Hippocampal formation (tissue), 2 donors: ENCODE measurements around the gene C17orf107.

Source experiments
- DNase-seq, 2 donors: peaks; one replicate each; lab custom pipeline; 2025; lab: John Stamatoyannopoulos, UW

C17orf107 gene

DNA sequence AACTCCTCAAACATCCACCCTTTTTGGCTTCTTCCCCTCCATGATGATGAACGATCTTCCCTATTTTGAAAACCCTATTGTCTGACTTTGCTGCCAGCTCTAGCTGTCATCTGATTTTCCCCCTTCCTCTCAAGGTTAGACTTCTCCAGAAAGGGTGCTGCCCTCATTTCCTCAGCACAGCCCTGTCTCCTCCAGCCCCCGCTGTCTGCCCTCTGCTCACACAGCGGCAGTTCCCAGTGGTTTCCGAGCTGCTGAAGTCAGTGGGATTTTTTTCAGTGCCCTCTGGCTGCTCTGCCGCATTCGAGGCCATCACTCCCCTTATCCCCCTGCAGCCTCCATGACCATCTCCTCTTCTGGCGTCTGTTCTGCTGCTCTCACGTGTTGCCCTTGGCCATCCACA, 26.6 kb upstream of the C17orf107 start:
- peak; percentile 32 to 46 for DNase-seq

DNA sequence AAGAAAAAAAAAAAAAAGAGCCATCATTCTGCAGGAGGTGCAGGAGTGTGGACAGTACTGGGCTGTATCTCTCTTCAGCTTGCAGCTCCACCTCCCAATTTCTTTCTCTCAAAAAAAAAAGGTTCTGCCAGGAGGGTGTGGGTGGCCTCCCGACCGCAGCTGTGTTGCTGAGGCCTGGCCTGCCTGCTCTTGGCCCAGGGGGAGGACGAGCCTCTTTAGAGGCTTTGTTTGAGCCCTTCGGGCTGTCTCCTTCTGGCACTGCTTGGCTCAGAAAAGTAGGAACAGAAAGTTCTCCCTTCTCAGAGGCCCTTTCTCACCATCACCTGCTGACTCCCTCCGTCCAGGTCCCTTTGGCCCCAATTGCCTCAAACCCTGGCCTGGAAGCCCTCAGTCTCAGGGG, 22.2 kb upstream of the C17orf107 start:
- peak; percentile 56 to 62 for DNase-seq

DNA sequence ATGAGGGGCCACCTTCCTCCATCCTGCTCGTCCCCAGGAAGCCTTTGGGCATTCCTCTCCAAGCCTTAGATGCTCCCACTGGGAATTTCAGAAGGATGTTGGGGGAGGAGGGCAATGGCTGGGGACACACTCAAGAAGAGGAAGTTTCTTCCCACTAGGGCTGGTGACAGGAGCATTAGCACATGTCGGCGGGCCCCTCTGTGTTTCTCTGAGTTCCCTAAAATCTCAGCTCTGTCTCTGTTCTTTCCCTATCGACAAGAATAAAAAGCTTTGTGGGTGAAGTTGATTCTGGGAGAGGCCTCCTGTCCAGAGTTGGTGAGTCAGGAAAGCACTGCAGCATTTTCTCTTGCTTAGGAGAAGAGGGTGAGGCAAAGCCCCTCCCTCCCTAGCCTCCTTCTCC, 19.7 kb upstream of the C17orf107 start:
- no peak for DNase-seq

DNA sequence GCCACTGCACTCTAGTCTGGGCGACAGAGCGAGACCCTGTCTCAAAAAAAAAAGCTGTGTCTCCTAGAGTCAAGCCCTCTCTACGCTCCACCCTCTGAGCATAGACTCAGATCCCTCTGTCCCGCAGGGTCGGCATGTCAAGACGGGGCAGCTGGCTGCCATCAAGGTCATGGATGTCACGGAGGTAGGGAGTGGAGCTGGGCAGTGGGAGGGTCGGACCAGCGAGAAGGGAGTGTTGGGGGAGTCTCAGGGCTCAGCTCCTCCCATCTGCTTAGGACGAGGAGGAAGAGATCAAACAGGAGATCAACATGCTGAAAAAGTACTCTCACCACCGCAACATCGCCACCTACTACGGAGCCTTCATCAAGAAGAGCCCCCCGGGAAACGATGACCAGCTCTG, 18.5 kb upstream of the C17orf107 start:
- DNase-seq = no peak

DNA sequence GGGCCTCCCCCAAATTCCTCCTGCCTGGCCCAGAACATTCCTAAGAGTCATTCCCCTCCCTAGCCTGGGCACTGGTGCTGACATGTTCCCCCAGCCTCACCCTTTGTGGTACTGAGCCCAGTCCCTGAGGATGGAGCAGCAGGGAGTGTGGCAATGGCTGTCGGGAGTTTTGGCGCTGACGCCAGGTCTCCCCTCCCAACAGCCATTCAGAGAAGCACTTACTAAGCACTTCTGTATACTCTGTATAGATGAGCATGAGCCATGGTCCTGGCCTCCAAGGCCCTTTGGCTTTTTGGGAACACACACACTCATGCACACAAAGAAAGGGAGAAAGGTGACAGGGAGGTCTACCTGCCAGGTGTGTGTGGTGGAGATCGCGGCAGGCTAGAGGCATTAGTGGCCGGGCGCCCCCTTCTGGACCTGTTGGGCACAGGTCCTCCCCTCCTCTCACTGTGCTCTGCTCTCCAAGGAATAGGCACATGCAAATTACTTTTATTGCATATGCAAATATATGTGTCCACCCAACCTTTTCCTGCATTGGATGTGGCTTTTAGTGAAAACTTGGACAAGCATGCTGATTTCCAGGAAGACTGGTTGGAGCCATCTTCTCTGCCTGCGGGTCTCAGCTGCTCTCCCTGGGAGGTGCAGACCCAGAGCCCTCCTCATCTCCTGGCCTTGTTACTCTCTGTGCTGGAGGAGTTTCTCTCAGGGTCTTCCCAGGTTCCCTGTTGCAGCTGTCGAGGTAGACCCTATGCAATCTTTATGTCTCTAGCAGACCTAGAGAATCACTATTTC, 17.4 kb upstream of the C17orf107 start:
- peak; percentile 54 to 61 for DNase-seq

DNA sequence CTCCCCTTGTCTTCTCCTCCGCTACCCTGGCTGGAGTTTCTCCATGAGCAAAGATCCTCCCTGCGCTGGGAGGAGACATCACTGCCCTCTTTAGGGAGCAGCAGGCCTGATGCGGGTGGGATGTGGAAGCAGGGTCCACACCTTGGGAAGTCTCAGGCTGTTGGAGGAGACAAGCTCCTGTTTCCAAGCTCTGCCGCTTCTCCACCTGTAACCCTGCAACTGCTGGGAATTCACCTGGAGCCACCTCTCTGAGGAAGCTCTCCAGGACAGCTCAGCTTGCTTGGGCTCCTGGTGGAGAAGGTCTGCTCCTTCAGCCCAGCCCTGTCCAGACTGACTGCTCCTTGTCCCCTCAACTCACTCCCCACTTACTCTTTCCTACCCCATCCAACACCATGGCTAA, 14.8 kb upstream of the C17orf107 start:
- no peak for DNase-seq

DNA sequence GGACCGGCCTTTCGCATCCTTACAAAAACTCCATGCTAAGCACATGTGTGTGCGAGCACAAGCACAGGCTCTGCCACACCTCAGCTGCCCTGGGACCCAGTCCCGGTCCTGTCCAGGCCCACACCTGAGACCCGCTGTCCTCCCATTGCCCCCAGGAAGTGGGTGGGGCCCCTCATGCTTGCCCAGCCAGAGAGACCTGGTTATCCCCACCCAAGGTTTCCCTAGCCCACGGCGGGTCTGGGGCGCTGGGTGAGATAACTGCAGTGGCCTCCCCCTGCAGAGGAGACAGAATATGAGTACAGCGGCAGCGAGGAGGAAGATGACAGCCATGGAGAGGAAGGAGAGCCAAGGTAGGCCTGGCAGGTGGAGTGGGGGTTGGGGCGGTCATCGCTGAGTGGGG, 12.5 kb upstream of the C17orf107 start:
- DNase-seq = no peak

DNA sequence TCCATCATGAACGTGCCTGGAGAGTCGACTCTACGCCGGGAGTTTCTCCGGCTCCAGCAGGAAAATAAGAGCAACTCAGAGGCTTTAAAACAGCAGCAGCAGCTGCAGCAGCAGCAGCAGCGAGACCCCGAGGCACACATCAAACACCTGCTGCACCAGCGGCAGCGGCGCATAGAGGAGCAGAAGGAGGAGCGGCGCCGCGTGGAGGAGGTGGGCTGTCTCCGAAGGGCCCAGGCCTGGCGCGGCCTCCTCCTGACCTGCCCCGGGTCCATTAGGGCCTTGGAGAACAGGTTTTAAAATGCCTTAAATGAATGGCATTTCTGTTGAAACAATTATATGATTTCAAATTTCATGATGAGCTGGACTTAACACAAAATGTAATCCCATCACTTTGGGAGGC, 11.8 kb upstream of the C17orf107 start:
- DNase-seq = no peak

DNA sequence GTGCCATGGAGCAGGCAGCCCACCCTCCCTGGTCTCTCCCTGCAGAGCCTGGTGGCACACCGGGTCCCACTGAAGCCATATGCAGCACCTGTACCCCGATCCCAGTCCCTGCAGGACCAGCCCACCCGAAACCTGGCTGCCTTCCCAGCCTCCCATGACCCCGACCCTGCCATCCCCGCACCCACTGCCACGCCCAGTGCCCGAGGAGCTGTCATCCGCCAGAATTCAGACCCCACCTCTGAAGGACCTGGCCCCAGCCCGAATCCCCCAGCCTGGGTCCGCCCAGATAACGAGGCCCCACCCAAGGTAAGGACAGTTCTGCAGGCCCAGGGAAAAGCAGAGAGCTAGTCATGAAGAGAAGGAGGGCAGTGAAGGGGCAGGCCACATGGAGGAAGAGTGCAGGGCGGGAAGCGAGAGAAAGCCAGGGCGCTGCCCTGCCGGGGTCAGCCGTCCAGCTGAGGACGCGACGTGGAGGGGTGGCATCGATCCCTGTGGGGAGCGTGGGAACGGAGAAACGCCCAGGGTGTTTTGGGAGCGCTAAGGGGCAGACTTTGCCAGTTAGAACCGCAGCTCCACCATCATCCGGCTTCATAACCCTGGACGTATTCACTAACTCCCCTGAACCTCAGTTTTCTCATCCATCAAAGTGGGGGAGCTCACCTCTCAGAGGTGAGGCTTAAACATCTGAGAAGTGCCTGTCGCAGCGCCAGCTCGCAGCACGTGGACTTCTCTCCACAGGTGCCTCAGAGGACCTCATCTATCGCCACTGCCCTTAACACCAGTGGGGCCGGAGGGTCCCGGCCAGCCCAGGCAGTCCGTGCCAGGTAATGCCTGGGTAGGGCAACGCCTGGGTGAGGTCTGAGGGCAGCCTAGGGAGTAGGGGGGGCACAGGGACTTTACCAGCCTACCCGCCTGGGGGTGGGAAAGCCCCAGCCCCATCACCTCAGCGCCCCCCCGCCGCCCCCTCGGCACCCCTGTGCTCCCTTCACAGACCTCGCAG, 7.6 kb upstream of the C17orf107 start:
- no peak for DNase-seq

DNA sequence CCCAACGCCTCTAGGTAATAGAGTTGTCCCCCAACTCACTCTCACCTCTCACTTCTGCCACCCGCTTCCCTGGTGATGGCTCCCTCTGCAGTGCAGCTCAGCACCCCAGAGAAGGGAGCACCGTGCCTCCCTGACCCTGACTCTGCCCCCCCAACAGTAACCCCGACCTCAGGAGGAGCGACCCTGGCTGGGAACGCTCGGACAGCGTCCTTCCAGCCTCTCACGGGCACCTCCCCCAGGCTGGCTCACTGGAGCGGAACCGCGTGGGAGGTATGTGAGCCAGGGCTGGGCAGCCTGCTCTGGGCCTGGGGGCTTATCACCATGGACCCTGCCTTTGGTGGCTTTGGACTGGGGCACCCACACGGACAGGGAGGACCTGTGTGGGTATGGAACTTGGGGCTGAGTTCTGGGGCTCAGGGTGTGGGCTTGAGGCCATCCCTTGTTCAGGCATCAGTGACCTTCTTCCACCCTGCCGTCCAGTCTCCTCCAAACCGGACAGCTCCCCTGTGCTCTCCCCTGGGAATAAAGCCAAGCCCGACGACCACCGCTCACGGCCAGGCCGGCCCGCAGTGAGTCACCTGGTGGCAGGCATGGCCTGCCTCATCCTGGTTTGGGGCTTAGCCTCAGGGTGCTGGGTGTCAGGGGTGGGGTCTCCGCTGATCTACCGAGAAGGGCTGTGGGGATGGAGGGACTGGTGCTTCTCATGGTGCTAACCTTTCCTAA, 6.7 kb upstream of the C17orf107 start:
- DNase-seq = no peak

DNA sequence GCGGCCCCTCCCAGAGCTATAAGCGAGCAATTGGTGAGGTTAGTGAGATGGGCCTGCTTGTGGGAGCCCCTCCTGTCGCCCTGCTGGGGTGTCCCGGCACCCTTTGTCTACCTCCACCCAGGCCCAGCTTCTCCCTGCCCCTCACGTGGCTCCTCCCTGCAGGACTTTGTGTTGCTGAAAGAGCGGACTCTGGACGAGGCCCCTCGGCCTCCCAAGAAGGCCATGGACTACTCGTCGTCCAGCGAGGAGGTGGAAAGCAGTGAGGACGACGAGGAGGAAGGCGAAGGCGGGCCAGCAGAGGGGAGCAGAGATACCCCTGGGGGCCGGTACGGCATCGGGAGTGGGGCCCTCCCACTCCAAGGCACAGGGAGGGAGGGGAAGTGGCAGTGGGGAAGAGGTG, 6.1 kb upstream of the C17orf107 start:
- no peak for DNase-seq

DNA sequence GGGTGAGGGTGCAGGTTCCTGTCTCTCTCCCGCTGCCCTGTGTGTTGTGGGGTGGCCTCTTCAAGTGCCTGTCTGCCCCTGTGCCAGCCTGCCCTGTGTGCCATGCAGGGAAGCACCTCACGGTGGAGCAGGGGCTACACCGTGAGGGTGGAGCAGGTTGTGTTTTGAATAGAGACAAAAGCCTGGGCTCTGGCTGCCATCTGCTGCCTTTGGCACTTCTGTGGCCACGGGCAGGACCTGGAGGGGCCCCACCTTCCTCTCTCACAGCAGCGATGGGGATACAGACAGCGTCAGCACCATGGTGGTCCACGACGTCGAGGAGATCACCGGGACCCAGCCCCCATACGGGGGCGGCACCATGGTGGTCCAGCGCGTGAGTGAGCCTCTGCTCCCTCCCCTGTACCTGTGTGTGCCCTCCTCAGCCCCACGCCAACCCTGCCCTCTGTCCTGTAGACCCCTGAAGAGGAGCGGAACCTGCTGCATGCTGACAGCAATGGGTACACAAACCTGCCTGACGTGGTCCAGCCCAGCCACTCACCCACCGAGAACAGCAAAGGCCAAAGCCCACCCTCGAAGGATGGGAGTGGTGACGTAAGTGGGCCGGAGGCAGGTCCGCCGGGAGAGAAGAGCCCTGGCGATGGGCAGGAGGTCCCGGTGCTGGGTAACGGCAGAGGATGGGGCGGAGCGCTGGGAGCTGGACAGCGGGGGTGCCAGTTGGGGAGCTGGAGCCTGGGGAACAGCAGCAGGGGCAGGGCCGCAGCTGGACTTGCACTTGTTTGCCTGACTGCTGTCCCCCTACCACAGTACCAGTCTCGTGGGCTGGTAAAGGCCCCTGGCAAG, 5.4 kb upstream of the C17orf107 start:
- DNase-seq = no peak

DNA sequence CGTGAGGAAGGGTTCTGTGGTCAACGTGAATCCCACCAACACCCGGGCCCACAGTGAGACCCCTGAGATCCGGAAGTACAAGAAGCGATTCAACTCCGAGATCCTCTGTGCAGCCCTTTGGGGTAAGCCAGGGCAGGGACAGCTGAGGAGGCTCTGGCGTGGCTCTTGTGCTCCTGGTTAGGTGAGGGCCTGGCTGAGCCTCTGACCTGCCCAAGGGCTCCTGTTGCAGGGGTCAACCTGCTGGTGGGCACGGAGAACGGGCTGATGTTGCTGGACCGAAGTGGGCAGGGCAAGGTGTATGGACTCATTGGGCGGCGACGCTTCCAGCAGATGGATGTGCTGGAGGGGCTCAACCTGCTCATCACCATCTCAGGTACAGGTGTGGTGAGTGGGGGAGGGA, 4.2 kb upstream of the C17orf107 start:
- DNase-seq = no peak

DNA sequence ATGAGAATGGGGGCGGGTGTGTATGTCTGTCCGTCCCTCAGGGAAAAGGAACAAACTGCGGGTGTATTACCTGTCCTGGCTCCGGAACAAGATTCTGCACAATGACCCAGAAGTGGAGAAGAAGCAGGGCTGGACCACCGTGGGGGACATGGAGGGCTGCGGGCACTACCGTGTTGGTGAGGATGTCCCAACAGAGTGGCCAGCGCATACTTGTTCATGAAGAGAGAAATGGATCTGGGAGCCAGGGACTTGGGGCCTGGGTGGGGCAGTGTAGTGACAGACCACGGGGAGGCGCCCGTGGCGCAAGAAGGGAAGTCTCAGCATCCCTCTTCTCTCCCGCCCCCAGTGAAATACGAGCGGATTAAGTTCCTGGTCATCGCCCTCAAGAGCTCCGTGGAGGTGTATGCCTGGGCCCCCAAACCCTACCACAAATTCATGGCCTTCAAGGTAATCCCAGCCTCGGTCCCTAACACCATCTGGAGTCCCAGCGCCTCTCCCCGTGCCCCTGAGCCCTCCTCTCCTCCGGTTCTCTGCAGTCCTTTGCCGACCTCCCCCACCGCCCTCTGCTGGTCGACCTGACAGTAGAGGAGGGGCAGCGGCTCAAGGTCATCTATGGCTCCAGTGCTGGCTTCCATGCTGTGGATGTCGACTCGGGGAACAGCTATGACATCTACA, 3.5 kb upstream of the C17orf107 start:
- DNase-seq = no peak

DNA sequence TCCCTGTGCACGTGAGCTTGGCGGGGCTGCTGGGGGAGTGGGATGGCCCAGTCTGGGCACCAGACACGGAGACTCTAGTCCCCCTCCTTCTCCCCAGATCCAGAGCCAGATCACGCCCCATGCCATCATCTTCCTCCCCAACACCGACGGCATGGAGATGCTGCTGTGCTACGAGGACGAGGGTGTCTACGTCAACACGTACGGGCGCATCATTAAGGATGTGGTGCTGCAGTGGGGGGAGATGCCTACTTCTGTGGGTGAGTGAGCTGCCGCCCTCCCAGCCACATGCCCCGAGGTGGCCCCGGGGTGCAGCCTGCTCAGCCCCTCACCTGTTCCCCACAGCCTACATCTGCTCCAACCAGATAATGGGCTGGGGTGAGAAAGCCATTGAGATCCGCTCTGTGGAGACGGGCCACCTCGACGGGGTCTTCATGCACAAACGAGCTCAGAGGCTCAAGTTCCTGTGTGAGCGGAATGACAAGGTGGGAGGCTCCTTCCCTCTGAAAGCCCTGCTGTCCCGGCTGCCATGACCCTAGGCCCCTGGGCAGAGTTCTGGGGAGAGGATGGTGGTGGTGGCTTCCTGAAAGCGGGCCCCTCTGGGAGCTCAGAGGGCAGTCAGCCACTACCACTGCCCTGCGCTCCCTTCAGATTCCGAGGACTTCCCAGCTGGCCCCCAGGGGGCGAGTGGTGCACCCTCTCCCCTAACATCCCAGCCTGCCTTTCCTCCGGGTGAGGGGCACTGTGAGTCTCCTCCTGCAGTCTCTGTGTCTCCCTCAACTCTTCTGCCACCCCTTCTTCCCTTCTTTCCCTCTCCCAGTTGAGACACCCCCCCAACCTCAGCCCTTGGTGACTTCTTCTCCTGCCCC, 2.8 kb upstream of the C17orf107 start:
- DNase-seq = no peak

DNA sequence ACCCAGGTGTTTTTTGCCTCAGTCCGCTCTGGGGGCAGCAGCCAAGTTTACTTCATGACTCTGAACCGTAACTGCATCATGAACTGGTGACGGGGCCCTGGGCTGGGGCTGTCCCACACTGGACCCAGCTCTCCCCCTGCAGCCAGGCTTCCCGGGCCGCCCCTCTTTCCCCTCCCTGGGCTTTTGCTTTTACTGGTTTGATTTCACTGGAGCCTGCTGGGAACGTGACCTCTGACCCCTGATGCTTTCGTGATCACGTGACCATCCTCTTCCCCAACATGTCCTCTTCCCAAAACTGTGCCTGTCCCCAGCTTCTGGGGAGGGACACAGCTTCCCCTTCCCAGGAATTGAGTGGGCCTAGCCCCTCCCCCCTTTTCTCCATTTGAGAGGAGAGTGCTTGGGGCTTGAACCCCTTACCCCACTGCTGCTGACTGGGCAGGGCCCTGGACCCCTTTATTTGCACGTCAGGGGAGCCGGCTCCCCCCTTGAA, 2.1 kb upstream of the C17orf107 start:
- DNase-seq = no peak

DNA sequence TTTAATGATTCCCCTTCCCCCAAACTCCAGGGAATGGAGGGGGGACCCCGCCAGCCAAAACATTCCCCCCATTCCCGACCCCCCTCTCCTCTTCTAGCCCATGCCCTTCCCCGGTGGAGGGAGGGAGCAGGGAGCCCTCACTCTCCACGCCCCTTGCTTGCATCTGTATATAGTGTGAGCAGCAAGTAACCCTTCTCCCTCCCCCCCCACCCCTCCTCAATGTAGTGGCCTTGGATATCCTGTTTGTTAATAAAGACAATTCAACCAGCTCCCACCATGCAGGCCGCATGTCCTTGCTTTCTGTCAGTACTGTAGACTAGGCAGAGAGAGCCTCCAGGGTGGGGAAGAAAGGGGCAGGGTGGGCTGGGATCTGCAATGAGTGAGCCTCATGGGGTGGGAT, 1.6 kb upstream of the C17orf107 start:
- DNase-seq = no peak

DNA sequence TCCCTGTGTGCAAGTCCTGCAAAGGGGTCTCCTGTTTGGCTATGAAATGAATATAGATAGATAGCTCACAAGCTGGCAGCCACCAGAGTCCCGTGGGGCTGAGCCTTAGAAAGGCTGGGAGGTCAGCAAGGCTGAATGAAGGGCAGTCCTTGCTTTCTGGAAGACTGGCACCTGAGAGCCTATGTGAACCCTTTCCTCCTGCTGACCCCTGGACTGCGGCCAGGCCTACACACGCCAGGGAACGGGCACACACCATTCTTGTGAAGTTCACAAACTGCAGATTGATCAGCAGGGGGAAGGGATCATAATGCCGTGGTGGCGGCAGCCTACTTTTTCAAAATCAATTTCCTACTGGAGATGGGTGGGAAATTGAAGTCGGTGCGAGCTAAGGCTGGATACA, 985 bp upstream of the C17orf107 start:
- DNase-seq = no peak

DNA sequence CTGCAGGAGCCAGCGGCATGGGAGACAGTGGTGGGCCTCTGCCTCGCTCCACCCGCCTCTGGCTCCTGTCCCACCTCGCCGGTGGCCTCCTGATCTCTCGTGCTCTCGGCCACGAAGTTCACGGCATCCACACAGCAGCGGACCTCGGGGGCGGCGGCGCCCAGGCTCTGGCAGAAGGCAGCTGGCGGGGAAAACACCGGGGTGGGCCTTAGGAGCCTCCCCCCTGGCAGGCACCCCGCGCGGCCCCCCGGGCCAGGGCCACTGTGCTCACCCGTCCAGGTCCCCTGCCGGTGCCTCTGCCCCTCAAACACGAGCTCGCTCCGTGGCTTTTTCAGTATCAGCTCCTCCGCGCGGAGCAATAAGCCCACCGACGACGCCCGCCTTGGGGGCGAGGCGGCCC, 409 bp upstream of the C17orf107 start:
- DNase-seq = no peak
